Tibial artery (tissue), 4 donors: ENCODE data around the gene ZNF599.

Experiments used
- DNase-seq, 2 donors: peaks; one replicate each; pipeline ENCODE4 v3.0.0-alpha.2; 2019
- H3K27ac ChIP-seq, 2 donors: fragments of 200-600 bp; sonication (generic) in 1 of 2; 1 replicate in 1 of 2; 2 replicates in 1 of 2; pipeline ENCODE4 v1.5.1; 2018 to 2019; ENCODE audit warnings: mild to moderate bottlenecking in 1 of 2
- H3K27me3 ChIP-seq, 2 donors: fragments of 200-600 bp; sonication (generic) in 1 of 2; one replicate each; pipeline versions ENCODE4 v1.5.1 to v1.6.0; 2016 to 2019
- H3K36me3 ChIP-seq, 3 donors: fragments of 200-600 bp; sonication (generic) in 2 of 3; one replicate each; pipeline ENCODE4 v1.5.1; 2016 to 2019; ENCODE audit warnings: mild to moderate bottlenecking in 2 of 3
- H3K4me1 ChIP-seq, 4 donors: fragments of 200-600 bp; sonication (generic) in 2 of 4; 1 replicate in 3 of 4; 2 replicates in 1 of 4; pipeline ENCODE4 v1.5.1; 2016 to 2019
- H3K4me3 ChIP-seq, 2 donors: fragments of 200-600 bp; sonication (generic) in 1 of 2; 1 replicate in 1 of 2; 2 replicates in 1 of 2; pipeline ENCODE4 v1.5.1; 2018 to 2019; ENCODE audit warnings: mild to moderate bottlenecking in 2 of 2
- H3K9me3 ChIP-seq, 3 donors: fragments of 200-600 bp; sonication (generic) in 1 of 3; one replicate each; pipeline ENCODE4 v1.5.1; 2016 to 2019
- intact Hi-C: fragments of 100-400 bp; cut with DNase I; formaldehyde crosslinking; loops from one replicate; pipeline ENCODE4 v1.15.0; 2023; ENCODE audit warnings: low total_unique reads
- TF ChIP-seq, protein P1 (sequence below), 2 experiments: fragments of 200-600 bp in 1 of 2; fragments of 450-650 bp in 1 of 2; IDR thresholded peaks; one replicate each; pipeline ENCODE4 v1.5.1; 2017 to 2019; ENCODE audit warnings: antibody characterized with exemption in 2 of 2, mild to moderate bottlenecking in 1 of 2, moderate library complexity in 1 of 2

Gene ZNF599

DNA sequence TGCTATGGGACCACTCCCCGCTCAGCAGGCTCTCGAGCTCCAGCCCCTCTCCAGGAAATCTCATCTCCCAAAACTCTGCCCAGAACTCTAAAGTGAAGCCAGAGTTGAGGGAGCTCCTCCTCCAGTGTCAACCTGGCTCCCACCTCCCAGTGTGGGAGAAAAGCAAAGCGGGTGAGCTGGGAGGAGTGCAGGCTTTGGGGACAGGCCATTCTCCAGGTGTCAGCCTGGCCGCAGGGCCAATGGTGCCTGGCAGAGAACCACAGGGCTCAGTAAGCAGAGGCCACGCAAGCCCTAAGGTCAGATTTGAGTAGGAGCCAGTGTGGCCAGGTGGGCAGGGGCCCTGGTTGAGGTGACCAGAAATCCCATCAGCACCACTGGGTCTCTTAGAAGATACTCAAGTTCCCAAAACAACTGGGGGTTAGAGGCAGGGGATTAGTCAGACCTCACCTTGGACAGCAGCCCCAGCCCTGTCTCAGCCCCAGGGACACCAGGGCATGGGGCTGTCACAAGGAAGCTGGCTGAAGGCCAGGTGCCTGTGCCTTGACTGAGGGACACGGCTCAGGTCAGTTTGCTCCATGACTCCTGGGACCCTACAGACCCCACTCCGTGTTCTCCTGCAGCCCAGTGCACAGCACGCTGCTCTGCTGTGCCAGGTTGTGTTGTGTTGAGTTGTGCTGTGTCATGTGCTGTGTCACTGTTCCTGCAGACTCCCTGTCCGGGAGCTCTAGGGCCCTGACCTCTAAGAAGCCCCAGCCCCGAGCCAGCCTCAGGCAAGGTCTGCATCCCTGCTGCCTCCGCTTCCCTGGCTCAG is 41.8 kb downstream of the ZNF599 start:
- intact Hi-C loops, result loop anchor here (5.0 kb wide), 1 partner anchor 41 kb away; the partner anchor contains the start of gene ZNF599
- peaks cover 4 to 25% (median 19%) of the 10 kb centered on the region in 4 donors for H3K4me1 ChIP-seq
- peaks cover 0 to 4% of the 10 kb centered on the region in 2 donors for H3K27me3 ChIP-seq
- H3K4me3 ChIP-seq, result no peak overlapping the region
- peaks cover 0 to 5% (median 0%) of the 10 kb centered on the region in 3 donors for H3K9me3 ChIP-seq
- no peak for DNase-seq
- TF ChIP-seq, protein P1, sequence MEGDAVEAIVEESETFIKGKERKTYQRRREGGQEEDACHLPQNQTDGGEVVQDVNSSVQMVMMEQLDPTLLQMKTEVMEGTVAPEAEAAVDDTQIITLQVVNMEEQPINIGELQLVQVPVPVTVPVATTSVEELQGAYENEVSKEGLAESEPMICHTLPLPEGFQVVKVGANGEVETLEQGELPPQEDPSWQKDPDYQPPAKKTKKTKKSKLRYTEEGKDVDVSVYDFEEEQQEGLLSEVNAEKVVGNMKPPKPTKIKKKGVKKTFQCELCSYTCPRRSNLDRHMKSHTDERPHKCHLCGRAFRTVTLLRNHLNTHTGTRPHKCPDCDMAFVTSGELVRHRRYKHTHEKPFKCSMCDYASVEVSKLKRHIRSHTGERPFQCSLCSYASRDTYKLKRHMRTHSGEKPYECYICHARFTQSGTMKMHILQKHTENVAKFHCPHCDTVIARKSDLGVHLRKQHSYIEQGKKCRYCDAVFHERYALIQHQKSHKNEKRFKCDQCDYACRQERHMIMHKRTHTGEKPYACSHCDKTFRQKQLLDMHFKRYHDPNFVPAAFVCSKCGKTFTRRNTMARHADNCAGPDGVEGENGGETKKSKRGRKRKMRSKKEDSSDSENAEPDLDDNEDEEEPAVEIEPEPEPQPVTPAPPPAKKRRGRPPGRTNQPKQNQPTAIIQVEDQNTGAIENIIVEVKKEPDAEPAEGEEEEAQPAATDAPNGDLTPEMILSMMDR (IDR thresholded peaks at IDR 0.05), result no peak
- peaks cover 8 to 16% (median 13%) of the 10 kb centered on the region in 3 donors for H3K36me3 ChIP-seq
- H3K27ac ChIP-seq, result no peak overlapping the region

GRCh38 chr19:34725400-34725799 is 47.6 kb downstream of the ZNF599 start:
- Histone ChIP-seq H3K9me3 (no peaks in the 10 kb centered on the region), H3K27ac (no peak overlapping the region), H3K4me3 (no peak overlapping the region), H3K4me1 (no peaks in the 10 kb centered on the region), H3K27me3 (peaks cover 0 to 5% of the 10 kb centered on the region in 2 donors), H3K36me3 (no peaks in the 10 kb centered on the region)
- no peak for DNase-seq
- TF ChIP-seq, protein P1 (IDR thresholded peaks at IDR 0.05), result no peak
- intact Hi-C loops, result no loop called here

DNA sequence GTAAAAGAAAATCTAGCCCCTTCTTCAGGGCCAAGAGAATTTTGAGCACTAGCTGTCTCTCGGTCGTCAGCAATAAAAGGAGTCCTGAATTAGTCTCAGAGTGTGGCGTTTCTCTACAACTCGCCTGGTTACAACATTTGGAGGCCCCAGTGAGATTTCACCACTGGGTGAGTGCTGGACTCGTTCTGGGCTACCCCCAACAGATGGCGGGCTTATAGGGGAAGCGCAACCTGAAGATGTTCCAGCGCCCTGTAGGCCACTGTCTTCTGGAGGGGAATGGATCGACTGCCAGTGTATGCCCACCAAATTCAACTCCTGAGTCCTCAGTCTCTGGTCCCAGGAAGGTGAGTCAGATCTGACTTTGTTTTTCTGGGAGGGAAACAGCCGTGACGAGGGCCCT is 50.7 kb downstream of the ZNF599 start:
- Histone ChIP-seq H3K27me3 (peaks cover 0 to 5% of the 10 kb centered on the region in 2 donors), H3K4me3 (no peak overlapping the region), H3K4me1 (no peaks in the 10 kb centered on the region), H3K9me3 (no peaks in the 10 kb centered on the region), H3K36me3 (no peaks in the 10 kb centered on the region), H3K27ac (no peak overlapping the region)
- DNase-seq, result no peak
- TF ChIP-seq, protein P1 (IDR thresholded peaks at IDR 0.05), result no peak
- intact Hi-C loops, result no loop called here

DNA sequence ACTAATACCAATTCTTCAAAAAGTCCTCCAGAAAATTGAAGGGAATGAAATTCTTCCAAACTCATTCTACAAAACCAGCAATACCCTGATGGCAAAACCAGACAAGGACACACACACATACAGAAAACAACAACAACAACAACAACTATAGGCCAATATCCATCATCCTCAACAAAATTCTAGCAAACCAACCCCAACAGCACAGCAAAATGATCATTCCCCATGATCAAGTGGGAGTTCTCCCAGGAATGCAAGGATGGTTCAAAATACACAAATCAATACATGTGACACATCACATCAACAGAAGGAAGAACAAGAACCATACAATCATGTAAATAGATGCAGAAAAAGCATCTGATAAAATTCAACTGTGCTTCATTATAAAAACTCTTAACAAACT is 57.7 kb downstream of the ZNF599 start:
- no peaks in the 10 kb centered on the region for H3K36me3 ChIP-seq
- DNase-seq, result no peak
- intact Hi-C loops, result no loop called here

DNA sequence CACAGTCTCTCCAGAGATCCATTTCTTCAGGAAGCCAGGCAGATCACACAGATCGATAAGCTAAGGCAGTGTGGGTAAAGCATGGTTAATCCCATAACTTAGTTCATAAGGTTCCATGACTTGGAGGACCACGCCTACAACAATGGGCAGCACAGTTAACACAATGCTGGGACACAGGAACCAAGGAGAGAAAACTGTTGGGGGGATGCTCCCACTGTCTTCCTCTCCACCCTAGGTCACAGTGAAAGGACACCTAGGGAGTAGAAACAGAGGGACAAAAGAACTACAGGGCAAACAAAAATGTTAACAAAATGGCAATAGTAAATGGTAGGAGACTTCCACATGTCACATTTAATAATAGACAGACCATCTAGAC is 59.8 kb downstream of the ZNF599 start:
- no peaks in the 10 kb centered on the region for H3K4me1 ChIP-seq
- intact Hi-C loops, result loop anchor here (2.0 kb wide), 1 partner anchor 76 kb away; no protein-coding TSS in a partner anchor
- peaks cover 0 to 5% (median 0%) of the 10 kb centered on the region in 3 donors for H3K9me3 ChIP-seq
- no peak overlapping the region for H3K4me3 ChIP-seq
- no peak overlapping the region for H3K27ac ChIP-seq
- no peak for DNase-seq
- H3K36me3 ChIP-seq, result no peaks in the 10 kb centered on the region
- no peaks in the 10 kb centered on the region for H3K27me3 ChIP-seq
- TF ChIP-seq, protein P1 (IDR thresholded peaks at IDR 0.05), result no peak

More for the DNA sequence above, 57.7 kb downstream of the ZNF599 start:
- Histone ChIP-seq H3K27me3 (no peaks in the 10 kb centered on the region), H3K4me1 (no peaks in the 10 kb centered on the region), H3K4me3 (no peak overlapping the region), H3K9me3 (peaks cover 0 to 5% (median 0%) of the 10 kb centered on the region in 3 donors), H3K27ac (no peak overlapping the region)
- TF ChIP-seq, protein P1 (IDR thresholded peaks at IDR 0.05), result no peak
